Brain pericyte (primary cell): ENCODE data around the gene ZDHHC18.
"Not testable (repeated sequence)": the region's sequence is repeated elsewhere in the genome, so short reads cannot be mapped to it uniquely, and the experiment has no call there.

Experiments used
- DNase-seq: peaks from one replicate; pipeline ENCODE4 v3.0.0-alpha.2; 2012; ENCODE audit warnings: low read depth, low spot score

ZDHHC18 gene

DNA sequence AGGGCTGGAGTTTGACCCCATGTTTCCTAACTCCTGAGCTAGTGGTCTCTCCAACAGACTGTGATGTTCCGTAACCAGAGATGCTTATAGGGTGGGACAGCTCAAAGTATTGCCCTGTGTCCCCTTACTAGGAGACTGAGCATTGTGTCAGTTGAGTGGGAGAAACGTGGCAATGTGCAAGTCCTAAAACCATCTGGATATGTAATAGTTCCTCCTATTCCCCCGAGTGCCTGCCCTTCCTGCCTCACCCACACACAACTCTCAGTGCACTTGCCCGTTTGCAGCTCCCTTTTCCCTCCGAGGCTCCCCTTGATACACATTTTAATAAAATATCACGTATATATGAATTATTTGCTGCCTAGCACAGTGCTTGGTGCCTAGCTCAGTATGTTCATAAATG, 35.3 kb upstream of the ZDHHC18 start:
- no peak for DNase-seq

GRCh38 chr1:26791626-26792025, 34.9 kb upstream of the ZDHHC18 start:
- no peak for DNase-seq

DNA sequence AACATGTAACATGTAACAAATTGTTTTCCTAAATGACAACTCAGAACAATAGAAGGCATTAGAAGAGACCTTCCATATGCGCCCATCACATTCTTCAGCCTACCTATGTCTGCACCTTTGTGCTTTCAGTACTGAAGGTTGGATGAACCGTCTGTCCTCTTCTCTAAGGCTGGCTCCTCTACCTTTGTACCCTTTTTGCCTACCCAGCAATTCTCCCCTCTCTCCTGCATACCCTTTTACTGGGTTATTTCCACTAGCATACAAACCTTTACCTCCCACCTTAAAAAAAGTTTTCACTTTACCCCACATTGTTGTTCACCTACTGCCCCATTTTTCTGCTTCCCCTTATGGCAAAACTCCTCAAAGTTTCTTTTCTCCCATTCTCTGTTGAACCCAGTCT, 33.6 kb upstream of the ZDHHC18 start:
- DNase-seq = no peak

DNA sequence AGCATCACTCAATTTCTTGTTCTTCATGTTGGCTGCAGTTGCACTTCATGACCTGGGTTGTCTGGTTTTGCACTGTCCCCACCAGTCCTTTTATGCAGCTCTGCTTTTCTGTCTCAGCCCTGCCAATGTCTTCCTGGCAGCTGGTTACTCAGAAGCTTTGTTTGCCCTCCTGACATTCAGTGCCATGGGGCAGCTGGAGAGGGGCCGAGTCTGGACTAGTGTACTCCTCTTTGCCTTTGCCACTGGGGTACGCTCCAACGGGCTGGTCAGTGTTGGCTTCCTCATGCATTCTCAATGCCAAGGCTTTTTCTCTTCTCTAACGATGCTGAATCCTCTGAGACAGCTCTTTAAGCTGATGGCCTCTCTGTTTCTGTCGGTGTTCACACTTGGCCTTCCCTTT, 32.1 kb upstream of the ZDHHC18 start:
- no peak for DNase-seq

GRCh38 chr1:26797627-26798026, 28.9 kb upstream of the ZDHHC18 start:
- DNase-seq = no peak

DNA sequence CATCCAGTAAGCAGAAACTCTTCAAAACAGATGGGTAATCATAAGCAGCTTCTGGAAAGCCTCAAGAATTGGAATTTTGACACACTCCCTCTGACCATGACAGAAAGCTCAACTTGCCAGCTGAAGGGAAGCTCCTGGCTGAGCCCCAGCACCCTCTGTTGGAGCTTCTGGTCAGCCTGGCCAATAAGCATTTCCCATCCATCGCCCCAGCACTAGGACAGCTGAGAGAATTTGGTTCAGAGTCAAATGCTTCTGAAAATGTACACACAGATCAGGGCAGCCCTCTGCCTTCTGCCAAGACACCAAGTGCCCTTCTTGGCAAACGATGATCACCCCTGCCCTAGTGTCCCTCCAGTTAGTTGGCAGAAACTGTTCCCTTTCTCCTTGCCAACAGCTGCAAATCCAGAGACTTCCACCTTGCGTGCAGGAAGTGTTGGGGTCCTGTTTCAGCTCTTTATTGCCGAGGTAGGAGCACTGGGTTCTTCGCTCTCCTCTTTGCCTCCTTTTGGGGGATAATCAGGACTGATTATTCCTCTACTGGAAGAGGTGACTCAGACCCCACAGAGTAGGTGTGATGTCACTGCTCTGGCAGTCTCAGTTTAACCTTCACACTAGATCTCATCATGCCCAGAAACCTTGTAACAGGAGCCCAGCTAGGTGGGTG, 26.9 kb upstream of the ZDHHC18 start:
- DNase-seq = no peak

DNA sequence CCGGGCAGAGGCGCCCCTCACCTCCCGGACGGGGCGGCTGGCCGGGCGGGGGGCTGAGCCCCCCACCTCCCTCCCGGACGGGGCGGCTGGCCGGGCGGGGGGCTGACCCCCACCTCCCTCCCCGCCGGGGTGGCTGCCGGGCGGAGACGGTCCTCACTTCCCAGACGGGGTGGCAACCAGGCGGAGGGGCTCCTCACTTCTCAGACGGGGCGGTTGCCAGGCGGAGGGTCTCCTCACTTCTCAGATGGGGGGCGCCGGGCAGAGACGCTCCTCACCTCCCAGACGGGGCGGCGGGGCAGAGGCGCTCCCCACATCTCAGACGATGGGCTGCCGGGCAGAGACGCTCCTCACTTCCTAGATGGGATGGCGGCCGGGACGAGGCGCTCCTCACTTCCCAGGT, 22.6 kb upstream of the ZDHHC18 start:
- not testable (repeated sequence) for DNase-seq

- not testable (repeated sequence) for DNase-seq
Measured at GRCh38 chr1:26810105-26810504, 16.4 kb upstream of the ZDHHC18 start.

DNA sequence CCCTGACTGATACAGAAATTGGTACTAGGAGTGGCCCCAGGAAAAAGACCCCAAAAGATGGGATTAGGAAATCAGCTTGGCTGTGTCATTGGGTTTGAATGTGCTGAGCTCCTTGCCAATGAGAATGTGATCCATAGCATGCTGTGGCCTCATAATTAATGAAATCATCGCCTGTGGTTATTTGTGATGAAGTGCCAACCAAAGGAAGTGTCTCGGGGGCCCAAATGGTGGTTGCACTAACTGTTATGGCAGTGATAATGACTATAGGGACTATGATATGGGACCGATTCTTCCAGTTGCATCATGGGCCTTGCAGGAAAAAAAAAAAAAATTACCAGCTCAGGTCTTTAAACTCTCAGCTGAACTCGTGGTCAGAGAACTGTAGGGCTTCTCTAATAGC, 15.4 kb upstream of the ZDHHC18 start:
- DNase-seq = no peak

DNA sequence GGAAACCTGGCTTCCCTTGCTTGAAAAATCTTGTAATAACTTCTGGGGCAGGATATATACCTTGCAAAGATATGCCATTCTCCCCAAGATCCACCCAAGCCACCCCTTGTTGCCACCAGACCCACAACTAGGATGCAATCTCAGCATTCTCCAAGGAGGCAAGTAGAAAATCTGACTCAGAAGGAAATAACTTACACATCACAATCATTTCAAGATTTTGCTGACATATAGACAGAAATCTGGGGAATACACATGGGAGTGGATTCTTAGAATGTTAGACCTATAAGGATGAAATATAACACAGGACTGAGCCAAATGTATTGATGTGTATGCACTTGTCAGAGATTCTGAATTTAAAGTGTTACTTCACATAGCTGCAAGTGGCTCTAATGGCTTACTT, 14.8 kb upstream of the ZDHHC18 start:
- DNase-seq = no peak

- no peak for DNase-seq
Measured at GRCh38 chr1:26814377-26814776, 12.1 kb upstream of the ZDHHC18 start.

DNA sequence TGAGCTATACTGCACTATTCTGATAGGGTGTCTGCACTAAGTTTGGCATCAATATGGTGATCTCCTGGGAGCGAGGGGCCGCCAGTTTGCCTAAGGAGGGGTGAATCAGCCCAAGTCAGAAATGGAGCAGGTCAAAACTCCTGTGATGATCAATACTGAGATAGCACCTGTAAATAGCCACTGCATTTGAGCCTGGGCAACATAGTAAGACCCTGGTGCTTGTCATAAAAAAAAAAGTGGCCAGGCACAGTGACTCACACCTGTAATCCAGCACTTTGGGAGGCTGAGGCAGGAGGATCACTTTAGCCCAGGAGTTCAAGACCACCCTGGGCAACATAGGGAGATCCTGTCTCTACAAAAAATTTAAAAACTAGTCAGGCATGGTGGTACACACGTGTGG, 11.6 kb upstream of the ZDHHC18 start:
- DNase-seq = no peak

- no peak for DNase-seq
Measured at GRCh38 chr1:26820784-26821269, 5.7 kb upstream of the ZDHHC18 start.

GRCh38 chr1:26822737-26823395, 3.6 kb upstream of the ZDHHC18 start:
- no peak for DNase-seq

GRCh38 chr1:26824731-26825130, 1.8 kb upstream of the ZDHHC18 start:
- DNase-seq = no peak

DNA sequence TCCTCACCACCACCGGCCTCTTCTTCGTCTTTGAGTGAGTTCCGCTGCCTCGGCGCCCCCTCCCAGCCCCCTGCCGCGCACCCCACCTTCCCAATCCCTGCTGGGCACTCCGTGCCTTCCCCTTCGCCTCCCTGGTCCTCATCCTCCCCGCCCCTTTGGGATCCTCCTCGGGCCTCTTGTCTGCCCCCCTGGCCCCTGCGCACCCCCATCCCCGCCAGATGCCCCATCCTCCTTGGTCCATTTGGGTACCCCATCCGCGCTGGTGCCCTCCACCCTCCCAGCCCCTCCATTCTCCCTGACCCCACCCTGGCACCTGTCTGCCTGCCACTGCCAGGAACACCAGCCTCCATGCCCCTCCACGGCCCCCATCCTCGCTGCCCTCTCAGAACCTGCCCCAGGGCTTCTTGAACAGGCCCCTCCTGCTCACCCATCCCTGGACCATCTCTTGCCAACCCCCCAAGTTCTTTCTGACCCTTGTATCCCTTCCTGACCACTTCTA, 667 bp downstream of the ZDHHC18 start:
- DNase-seq = no peak

DNA sequence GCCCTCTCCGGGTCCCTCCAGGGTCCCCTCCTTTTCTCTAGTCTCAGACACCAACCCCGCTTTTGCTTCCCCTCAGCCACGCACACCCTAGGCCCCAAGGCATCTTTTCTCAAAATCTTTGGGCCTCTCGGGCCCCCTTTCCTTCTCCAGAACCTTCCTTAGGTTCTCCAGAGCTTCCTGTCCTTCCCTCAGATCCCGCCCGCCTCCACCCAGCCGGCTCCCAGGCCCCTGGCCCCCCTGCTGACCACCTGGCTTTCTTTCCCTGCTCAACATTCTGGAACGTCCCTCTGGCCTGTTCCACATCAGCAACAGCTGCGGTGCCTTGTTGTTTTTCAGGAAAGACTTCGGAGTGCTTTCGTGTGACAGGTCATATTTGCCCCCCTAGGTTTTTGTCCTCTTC, 1.2 kb downstream of the ZDHHC18 start:
- DNase-seq = no peak

GRCh38 chr1:26828411-26828991, 2.0 kb downstream of the ZDHHC18 start:
- no peak for DNase-seq

DNA sequence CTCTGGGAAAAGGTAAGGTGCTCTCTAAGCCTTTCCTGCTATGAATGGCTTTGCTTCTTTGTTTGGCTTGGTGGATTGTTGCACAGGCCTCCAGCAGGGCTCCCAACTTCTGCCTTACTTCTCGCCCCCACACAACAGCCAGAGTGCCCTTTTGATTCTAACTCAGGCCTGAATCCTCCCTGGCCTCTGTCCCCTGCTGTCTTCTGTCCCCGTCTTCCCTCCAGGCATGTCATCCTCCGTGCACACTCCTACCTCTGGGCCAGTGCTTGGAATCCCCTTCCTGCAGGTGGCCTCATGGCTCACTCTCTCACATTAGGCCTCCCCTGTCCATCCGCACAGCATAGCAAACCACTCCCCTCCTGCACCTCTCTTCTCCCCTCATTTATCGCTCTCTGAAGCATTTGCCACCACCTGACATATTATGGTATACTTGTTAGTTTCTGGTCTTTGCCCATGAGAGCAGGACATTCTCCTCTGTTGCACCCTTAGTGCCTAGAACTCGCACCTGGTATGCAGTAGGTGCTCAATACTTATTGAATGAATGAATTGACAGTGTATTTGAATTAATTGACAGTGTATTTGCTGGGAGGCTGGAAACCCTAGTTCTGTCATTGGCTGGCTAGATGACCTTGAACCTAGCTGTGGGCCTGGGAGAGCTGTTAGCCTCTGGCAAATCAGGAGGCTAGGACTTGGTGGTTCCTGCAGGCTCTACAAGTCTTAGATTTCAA, 2.9 kb downstream of the ZDHHC18 start:
- no peak for DNase-seq

DNA sequence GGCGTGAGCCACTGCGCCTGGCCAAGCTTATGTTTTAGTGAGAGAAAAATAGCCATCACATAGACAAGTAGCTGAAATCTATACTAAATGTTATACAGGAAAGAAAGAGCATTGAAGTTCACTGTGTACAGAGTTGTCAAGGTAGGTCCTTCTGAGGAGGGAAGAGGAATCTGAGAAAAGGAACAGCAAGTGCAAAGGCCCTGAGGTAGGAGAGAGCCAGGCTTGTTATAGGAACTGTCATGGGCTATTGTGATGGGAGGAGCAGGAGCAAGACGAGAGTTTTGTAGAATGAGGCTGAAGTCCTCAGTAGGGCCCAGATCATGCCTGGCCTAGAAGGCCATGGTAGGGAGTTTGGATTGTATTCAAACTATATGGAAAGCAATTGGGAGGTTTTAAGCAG, 4.6 kb downstream of the ZDHHC18 start:
- no peak for DNase-seq

DNA sequence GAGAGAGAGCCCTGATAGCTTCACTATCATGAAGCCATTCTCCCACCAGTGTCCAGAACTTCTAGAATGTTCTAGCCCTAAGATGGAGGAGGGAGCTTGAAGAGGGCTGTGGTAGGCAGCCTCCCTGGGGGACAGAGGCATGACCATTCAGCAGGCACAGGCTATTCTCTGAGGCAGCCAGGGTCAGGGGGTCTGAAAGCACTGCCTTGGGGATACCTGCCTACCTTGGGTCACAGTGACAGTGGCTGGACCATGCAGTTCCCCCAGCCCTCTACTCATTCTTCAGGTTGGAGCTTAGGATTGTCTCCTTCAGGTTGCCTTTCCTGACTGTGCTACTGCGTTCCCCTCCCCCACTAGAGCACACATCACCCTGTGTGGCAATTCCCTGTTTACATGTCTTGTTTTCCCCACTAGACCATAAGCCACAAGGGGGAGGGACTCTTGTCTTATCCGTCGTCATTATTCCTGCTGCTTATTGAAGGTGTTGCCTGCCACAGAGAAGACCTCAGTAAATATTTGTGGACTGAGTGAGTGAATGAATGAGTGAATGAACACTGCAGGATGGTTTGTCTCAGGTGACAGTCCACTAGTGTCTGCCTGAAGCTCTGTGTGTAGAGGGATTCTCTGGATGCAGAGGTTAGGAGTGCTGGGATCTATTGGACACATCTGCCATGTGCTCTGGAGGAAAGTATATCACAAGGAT, 5.2 kb downstream of the ZDHHC18 start:
- no peak for DNase-seq
